Upper lobe of left lung (tissue), 4 donors: ENCODE data around the gene AKR1B15.

Source experiments
- CTCF ChIP-seq, 6 experiments: fragments of 450-650 bp in 4 of 6; fragments of 200-600 bp in 2 of 6; sonication (generic) in 2 of 6; IDR thresholded peaks; one replicate each; pipeline ENCODE4 v1.5.1; 2016 to 2019; ENCODE audit warnings: antibody characterized with exemption in 6 of 6
- POLR2A ChIP-seq, 4 donors: fragments of 450-650 bp; IDR thresholded peaks; one replicate each; pipeline ENCODE4 v1.5.1; 2016 to 2017; ENCODE audit warnings: antibody characterized with exemption in 4 of 4, mild to moderate bottlenecking in 2 of 4
- POLR2AphosphoS5 ChIP-seq, 2 donors: sonication (generic); formaldehyde crosslinking; IDR thresholded peaks; one replicate each; pipeline ENCODE4 v1.5.1; 2017; ENCODE audit warnings: antibody characterized with exemption in 2 of 2

- TF ChIP-seq CTCF (IDR thresholded peaks at IDR 0.05) = no peak
- TF ChIP-seq POLR2AphosphoS5 (IDR thresholded peaks at IDR 0.05) = no peak
- no peak for TF ChIP-seq POLR2A (IDR thresholded peaks at IDR 0.05)
Measured at GRCh38 chr7:134613623-134614347, 64.9 kb downstream of the AKR1B15 start.
